ENCODE data around the gene CCDC126. TPM values are rescaled to one million over a fixed set of nuclear protein-coding genes. Genes with fewer than 3 reads are reported as not detected.

The CCDC126 gene
- total RNA-seq, 4 donors from 2014 or later = 1.3 to 29.1 (median 24.8) TPM

- Histone ChIP-seq H3K27me3 (no peaks in the 10 kb centered on the region), H3K9me3 (no peaks in the 10 kb centered on the region), H3K36me3 (no peaks in the 10 kb centered on the region), H3K27ac (no peak overlapping the region), H3K4me1 (no peaks in the 10 kb centered on the region), H3K4me3 (no peak overlapping the region)
- intact Hi-C loops (cut with DNase I; ENCODE audit: low total_unique reads) = no loop called here
- TF ChIP-seq, protein P1, sequence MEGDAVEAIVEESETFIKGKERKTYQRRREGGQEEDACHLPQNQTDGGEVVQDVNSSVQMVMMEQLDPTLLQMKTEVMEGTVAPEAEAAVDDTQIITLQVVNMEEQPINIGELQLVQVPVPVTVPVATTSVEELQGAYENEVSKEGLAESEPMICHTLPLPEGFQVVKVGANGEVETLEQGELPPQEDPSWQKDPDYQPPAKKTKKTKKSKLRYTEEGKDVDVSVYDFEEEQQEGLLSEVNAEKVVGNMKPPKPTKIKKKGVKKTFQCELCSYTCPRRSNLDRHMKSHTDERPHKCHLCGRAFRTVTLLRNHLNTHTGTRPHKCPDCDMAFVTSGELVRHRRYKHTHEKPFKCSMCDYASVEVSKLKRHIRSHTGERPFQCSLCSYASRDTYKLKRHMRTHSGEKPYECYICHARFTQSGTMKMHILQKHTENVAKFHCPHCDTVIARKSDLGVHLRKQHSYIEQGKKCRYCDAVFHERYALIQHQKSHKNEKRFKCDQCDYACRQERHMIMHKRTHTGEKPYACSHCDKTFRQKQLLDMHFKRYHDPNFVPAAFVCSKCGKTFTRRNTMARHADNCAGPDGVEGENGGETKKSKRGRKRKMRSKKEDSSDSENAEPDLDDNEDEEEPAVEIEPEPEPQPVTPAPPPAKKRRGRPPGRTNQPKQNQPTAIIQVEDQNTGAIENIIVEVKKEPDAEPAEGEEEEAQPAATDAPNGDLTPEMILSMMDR (IDR thresholded peaks at IDR 0.05) = no peak
- no peak for TF ChIP-seq POLR2A (IDR thresholded peaks at IDR 0.05)
- DNase-seq = no peak
These were observed 88.5 kb downstream of the CCDC126 start for GRCh38 chr7:23685731-23686130.

DNA sequence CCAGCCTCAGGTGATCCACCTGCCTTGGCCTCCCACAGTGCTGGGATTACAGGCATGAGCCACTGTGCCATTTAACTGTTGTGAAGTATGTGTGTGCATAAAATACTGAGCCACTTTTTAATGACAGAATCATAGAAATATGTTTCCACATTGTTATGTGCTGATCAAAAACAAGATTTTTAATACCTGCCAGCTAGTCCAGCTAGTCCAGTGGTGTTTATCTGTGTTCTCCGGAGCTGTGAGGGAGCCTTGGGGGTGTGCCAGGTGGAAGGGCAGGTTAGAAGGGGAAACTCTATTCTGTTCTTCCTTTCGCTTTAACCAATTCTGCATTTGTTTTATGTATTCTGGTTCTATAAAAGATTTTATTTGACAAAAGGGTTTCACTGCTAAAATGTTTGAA, 89.8 kb downstream of the CCDC126 start:
- Histone ChIP-seq H3K36me3 (no peaks in the 10 kb centered on the region), H3K4me3 (no peak overlapping the region), H3K27me3 (no peaks in the 10 kb centered on the region), H3K4me1 (no peaks in the 10 kb centered on the region), H3K27ac (no peak overlapping the region), H3K9me3 (no peaks in the 10 kb centered on the region)
- TF ChIP-seq, protein P1 (IDR thresholded peaks at IDR 0.05) = no peak
- no peak for TF ChIP-seq POLR2A (IDR thresholded peaks at IDR 0.05)
- intact Hi-C loops (cut with DNase I; ENCODE audit: low total_unique reads) = no loop called here
- DNase-seq = no peak

DNA sequence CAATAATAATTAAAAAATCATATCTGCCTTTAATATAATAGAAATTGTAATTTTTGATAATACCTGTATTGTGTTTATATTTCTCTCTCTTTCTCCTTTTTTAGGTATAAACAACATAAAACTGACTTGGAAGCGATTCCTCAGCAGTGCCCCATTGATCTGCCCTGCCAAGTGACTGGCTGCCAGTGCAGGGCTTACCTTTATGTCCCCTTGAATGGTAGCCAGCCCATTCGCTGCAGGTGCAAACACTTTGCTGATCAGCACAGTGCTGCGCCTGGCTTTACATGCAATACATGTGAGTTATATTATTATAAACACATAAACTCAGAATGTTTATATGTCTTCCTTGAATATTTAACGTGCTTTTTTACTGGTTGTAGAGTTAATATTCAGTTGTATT, 92.0 kb downstream of the CCDC126 start:
- no peaks in the 10 kb centered on the region for H3K4me1 ChIP-seq
- intact Hi-C loops (cut with DNase I; ENCODE audit: low total_unique reads) = no loop called here
- H3K4me3 ChIP-seq = no peak overlapping the region
- DNase-seq = no peak
- TF ChIP-seq, protein P1 (IDR thresholded peaks at IDR 0.05) = no peak
- no peak for TF ChIP-seq POLR2A (IDR thresholded peaks at IDR 0.05)
- H3K27ac ChIP-seq = no peak overlapping the region
- H3K9me3 ChIP-seq = no peaks in the 10 kb centered on the region
- no peaks in the 10 kb centered on the region for H3K27me3 ChIP-seq
- no peaks in the 10 kb centered on the region for H3K36me3 ChIP-seq

GRCh38 chr7:23691320-23691719, 94.1 kb downstream of the CCDC126 start:
- DNase-seq = no peak
- no peaks in the 10 kb centered on the region for H3K9me3 ChIP-seq
- H3K4me3 ChIP-seq = no peak overlapping the region
- intact Hi-C loops (cut with DNase I; ENCODE audit: low total_unique reads) = no loop called here
- no peaks in the 10 kb centered on the region for H3K27me3 ChIP-seq
- no peak overlapping the region for H3K27ac ChIP-seq
- no peak for TF ChIP-seq POLR2A (IDR thresholded peaks at IDR 0.05)
- TF ChIP-seq, protein P1 (IDR thresholded peaks at IDR 0.05) = no peak
- no peaks in the 10 kb centered on the region for H3K4me1 ChIP-seq
- H3K36me3 ChIP-seq = no peaks in the 10 kb centered on the region

- H3K27ac ChIP-seq = no peak overlapping the region
- no peak overlapping the region for H3K4me3 ChIP-seq
- H3K27me3 ChIP-seq = no peaks in the 10 kb centered on the region
- no peaks in the 10 kb centered on the region for H3K9me3 ChIP-seq
- intact Hi-C loops (cut with DNase I; ENCODE audit: low total_unique reads) = no loop called here
- no peaks in the 10 kb centered on the region for H3K4me1 ChIP-seq
- H3K36me3 ChIP-seq = no peaks in the 10 kb centered on the region
- DNase-seq = no peak
- TF ChIP-seq, protein P1 (IDR thresholded peaks at IDR 0.05) = no peak
These were observed 96.0 kb downstream of the CCDC126 start for GRCh38 chr7:23693224-23693623.

Small RNA genes lying within 50 kb of the gene (small RNA-seq; reads per million reads assigned to genes)
- not detected for gene AC006026.2

Other genes with a start within 250 kb of the CCDC126 start
- 10 to 100 TPM in 1 of 4 donors, not detected in 3; 45.8 TPM for gene IGF2BP3, start 126.9 kb upstream of the CCDC126 start, total RNA-seq
- 100 to 1,000 TPM in 1 of 4 donors, 10 to 100 TPM in 3; 12.6 to 144 (median 80.6) TPM for gene TRA2A, start 65.4 kb upstream of the CCDC126 start, total RNA-seq
- gene FAM221A, start 82.8 kb downstream of the CCDC126 start, total RNA-seq = 10 to 100 TPM in 1 of 4 donors, 1 to 10 TPM in 3; 4.7 to 11.5 (median 6.5) TPM
- 1 to 10 TPM in 2 of 4 donors, not detected in 2; 2.1 TPM for gene STK31, start 112.8 kb downstream of the CCDC126 start, total RNA-seq